Mesothelial cell of epicardium (in vitro differentiated cells): ENCODE data around the gene SMIM38. TPM values are rescaled to one million over a fixed set of nuclear protein-coding genes. Genes with fewer than 3 reads are reported as not detected.
"Not testable (repeated sequence)": the region's sequence is repeated elsewhere in the genome, so short reads cannot be mapped to it uniquely, and the experiment has no call there.

ENCODE experiments used
- DNase-seq, 2 experiments: peaks; one replicate each; pipeline ENCODE4 v3.0.0; 2021; ENCODE audit warnings: low spot score in 2 of 2; ENCODE audit not compliant: unreplicated experiment in 2 of 2
- H3K27ac Mint-ChIP-seq: 2 replicates; pipeline ENCODE4 v1.8.0; 2021; ENCODE audit warnings: mixed read lengths
- H3K27me3 Mint-ChIP-seq: 2 replicates; pipeline ENCODE4 v1.8.0; 2021; ENCODE audit warnings: low read depth, mixed read lengths
- H3K36me3 Mint-ChIP-seq: 2 replicates; pipeline ENCODE4 v1.8.0; 2021; ENCODE audit warnings: mixed read lengths
- H3K4me1 Mint-ChIP-seq: 2 replicates; pipeline ENCODE4 v1.8.0; 2021; ENCODE audit warnings: mixed read lengths
- H3K4me3 Mint-ChIP-seq: 2 replicates; pipeline ENCODE4 v1.8.0; 2021; ENCODE audit warnings: mild to moderate bottlenecking, moderate library complexity, mixed read lengths
- H3K9me3 Mint-ChIP-seq: 2 replicates; pipeline ENCODE4 v1.8.0; 2021; ENCODE audit warnings: mixed read lengths
- CTCF ChIP-seq: fragments of 200-600 bp; sonication (generic); IDR thresholded peaks from one replicate; pipeline ENCODE4 v1.5.0; 2021; ENCODE audit warnings: antibody characterized with exemption; ENCODE audit not compliant: unreplicated experiment
- total RNA-seq: library from RNA; stranded (reverse); gene quantifications from 3 replicates; pipeline ENCODE4 v1.2.1, GENCODE V29; 2021

The SMIM38 gene
- total RNA-seq, 1 donor from 2014 or later: 2.5 TPM

GRCh38 chr11:69132301-69132670 is 23.4 kb upstream of the SMIM38 start:
- Mint-ChIP-seq H3K27me3 (no peaks in the 10 kb centered on the region), H3K4me3 (no peak overlapping the region), H3K4me1 (peaks cover 3% of the 10 kb centered on the region), H3K27ac (no peak overlapping the region), H3K36me3 (peaks cover 14% of the 10 kb centered on the region), H3K9me3 (peaks cover 22% of the 10 kb centered on the region)
- no peak for TF ChIP-seq CTCF
- DNase-seq: no peak

- Mint-ChIP-seq H3K27ac (no peak overlapping the region), H3K36me3 (peaks cover 8% of the 10 kb centered on the region), H3K9me3 (peaks cover 16% of the 10 kb centered on the region), H3K27me3 (no peaks in the 10 kb centered on the region), H3K4me3 (no peak overlapping the region), H3K4me1 (peaks cover 3% of the 10 kb centered on the region)
- no peak for DNase-seq
- TF ChIP-seq CTCF: no peak
Observed at GRCh38 chr11:69133251-69133650, 22.5 kb upstream of the SMIM38 start.

- H3K9me3 Mint-ChIP-seq: peaks cover 10% of the 10 kb centered on the region
- not testable (repeated sequence) for H3K36me3 Mint-ChIP-seq, H3K27ac Mint-ChIP-seq, H3K4me1 Mint-ChIP-seq, H3K4me3 Mint-ChIP-seq, H3K27me3 Mint-ChIP-seq, DNase-seq
Observed at GRCh38 chr11:69134182-69134581, 21.6 kb upstream of the SMIM38 start.

GRCh38 chr11:69134957-69135356 is 20.8 kb upstream of the SMIM38 start:
- Mint-ChIP-seq H3K27ac (no peak overlapping the region), H3K36me3 (peaks cover 8% of the 10 kb centered on the region), H3K9me3 (peaks cover 10% of the 10 kb centered on the region), H3K4me3 (no peak overlapping the region), H3K4me1 (peaks cover 3% of the 10 kb centered on the region), H3K27me3 (no peaks in the 10 kb centered on the region)
- DNase-seq: no peak
- TF ChIP-seq CTCF: no peak

GRCh38 chr11:69135420-69136363 is 20.0 kb upstream of the SMIM38 start:
- no peak overlapping the region for H3K27ac Mint-ChIP-seq
- no peaks in the 10 kb centered on the region for H3K27me3 Mint-ChIP-seq
- H3K9me3 Mint-ChIP-seq: peaks cover 10% of the 10 kb centered on the region
- DNase-seq: no peak
- peaks cover 3% of the 10 kb centered on the region for H3K4me1 Mint-ChIP-seq
- no peak overlapping the region for H3K4me3 Mint-ChIP-seq
- H3K36me3 Mint-ChIP-seq: peaks cover 8% of the 10 kb centered on the region
- no peak for TF ChIP-seq CTCF

- H3K4me1 Mint-ChIP-seq: no peaks in the 10 kb centered on the region
Observed at GRCh38 chr11:69136471-69136870, 19.3 kb upstream of the SMIM38 start.

More at GRCh38 chr11:69136471-69136870, 19.3 kb upstream of the SMIM38 start:
- Mint-ChIP-seq H3K27me3 (no peaks in the 10 kb centered on the region), H3K36me3 (peaks cover 8% of the 10 kb centered on the region), H3K9me3 (peaks cover 10% of the 10 kb centered on the region), H3K4me3 (no peak overlapping the region), H3K27ac (no peak overlapping the region)
- TF ChIP-seq CTCF: no peak
- no peak for DNase-seq
